MCF 10A (cell line): ENCODE measurements around the gene TMEM129. TPM values are rescaled to one million over a fixed set of nuclear protein-coding genes. Genes with fewer than 3 reads are reported as not detected.

ENCODE experiments used
- BruUV-seq: library from RNA; stranded (reverse); fragments of 400-500 nt; replicated peaks from 2 replicates; lab custom pipeline; 2021; lab: Mats Ljungman, UMichigan
- CTCF ChIA-PET: fragments of 300-600 bp; sonication (Branson Sonifier 250); formaldehyde crosslinking; extraction: SDS; loops from one replicate; lab custom pipeline; 2021; ENCODE audit warnings: antibody characterized with exemption, inconsistent platforms; lab: Yijun Ruan, JAX
- POLR2A ChIA-PET: fragments of 300-600, 350-650 bp; sonication (Branson Sonifier 250); formaldehyde crosslinking; extraction: SDS; loops from one replicate; lab custom pipeline; 2020; ENCODE audit warnings: antibody characterized with exemption, inconsistent platforms; lab: Yijun Ruan, JAX
- DNase-seq: peaks from one replicate; pipeline ENCODE4 v3.0.0-alpha.2; 2018; ENCODE audit not compliant: unreplicated experiment
- H3K27ac Mint-ChIP-seq: one replicate; pipeline ENCODE4 v1.8.0; 2022; ENCODE audit warnings: mild to moderate bottlenecking, low read depth, mixed read lengths; ENCODE audit not compliant: unreplicated experiment
- H3K27me3 Mint-ChIP-seq: one replicate; pipeline ENCODE4 v1.8.0; 2022; ENCODE audit warnings: mixed read lengths; ENCODE audit not compliant: insufficient read depth, unreplicated experiment
- H3K36me3 Mint-ChIP-seq: one replicate; pipeline ENCODE4 v1.8.0; 2022; ENCODE audit warnings: mild to moderate bottlenecking, moderate library complexity, mixed read lengths; ENCODE audit not compliant: insufficient read depth, unreplicated experiment
- H3K4me1 Mint-ChIP-seq: one replicate; pipeline ENCODE4 v1.8.0; 2022; ENCODE audit warnings: mixed read lengths; ENCODE audit not compliant: insufficient read depth, unreplicated experiment
- H3K4me3 Mint-ChIP-seq: one replicate; pipeline ENCODE4 v1.8.0; 2022; ENCODE audit warnings: mild to moderate bottlenecking, moderate library complexity, mixed read lengths; ENCODE audit not compliant: unreplicated experiment
- H3K9me3 Mint-ChIP-seq: one replicate; pipeline ENCODE4 v1.8.0; 2022; ENCODE audit warnings: mixed read lengths; ENCODE audit not compliant: unreplicated experiment
- intact Hi-C: fragments of 100-400 bp; cut with micrococcal nuclease; formaldehyde crosslinking; loops from 2 replicates; pipeline ENCODE4 v1.14.1; 2022
- total RNA-seq: library from RNA; stranded (reverse); gene quantifications from 2 replicates; pipeline ENCODE4 v1.2.3, GENCODE V29; 2022
- TF ChIP-seq, protein P1 (sequence below): fragments of 200-600 bp; IDR thresholded peaks from one replicate; pipeline ENCODE4 v1.8.0; 2022; ENCODE audit warnings: antibody characterized with exemption, mild to moderate bottlenecking; ENCODE audit not compliant: unreplicated experiment

TMEM129 gene
- total RNA-seq, 1 experiment from 2014 or later = 38.3 TPM

GRCh38 chr4:1685235-1686150, 35.6 kb downstream of the TMEM129 start:
- CTCF ChIA-PET = interaction anchor here (0.9 kb wide), 1 partner anchor 45 kb away, joined by 4 read pairs; no protein-coding TSS in a partner anchor
- H3K36me3 Mint-ChIP-seq = peaks cover 13% of the 10 kb centered on the region
- H3K4me3 Mint-ChIP-seq = peak overlapping the region; percentile 80
- H3K4me1 Mint-ChIP-seq = peaks cover 10% of the 10 kb centered on the region
- H3K27me3 Mint-ChIP-seq = no peaks in the 10 kb centered on the region
- DNase-seq = no peak
- no peaks in the 10 kb centered on the region for H3K9me3 Mint-ChIP-seq
- no TSS peak for BruUV-seq
- POLR2A ChIA-PET = interaction anchor here (0.7 to 1.0 kb wide), 3 partner anchors 14 to 355 kb away, joined by 3 read pairs; partner anchors contain the start of gene SLBP
- intact Hi-C loops = no loop called here
- no peak overlapping the region for H3K27ac Mint-ChIP-seq
- TF ChIP-seq, protein P1, sequence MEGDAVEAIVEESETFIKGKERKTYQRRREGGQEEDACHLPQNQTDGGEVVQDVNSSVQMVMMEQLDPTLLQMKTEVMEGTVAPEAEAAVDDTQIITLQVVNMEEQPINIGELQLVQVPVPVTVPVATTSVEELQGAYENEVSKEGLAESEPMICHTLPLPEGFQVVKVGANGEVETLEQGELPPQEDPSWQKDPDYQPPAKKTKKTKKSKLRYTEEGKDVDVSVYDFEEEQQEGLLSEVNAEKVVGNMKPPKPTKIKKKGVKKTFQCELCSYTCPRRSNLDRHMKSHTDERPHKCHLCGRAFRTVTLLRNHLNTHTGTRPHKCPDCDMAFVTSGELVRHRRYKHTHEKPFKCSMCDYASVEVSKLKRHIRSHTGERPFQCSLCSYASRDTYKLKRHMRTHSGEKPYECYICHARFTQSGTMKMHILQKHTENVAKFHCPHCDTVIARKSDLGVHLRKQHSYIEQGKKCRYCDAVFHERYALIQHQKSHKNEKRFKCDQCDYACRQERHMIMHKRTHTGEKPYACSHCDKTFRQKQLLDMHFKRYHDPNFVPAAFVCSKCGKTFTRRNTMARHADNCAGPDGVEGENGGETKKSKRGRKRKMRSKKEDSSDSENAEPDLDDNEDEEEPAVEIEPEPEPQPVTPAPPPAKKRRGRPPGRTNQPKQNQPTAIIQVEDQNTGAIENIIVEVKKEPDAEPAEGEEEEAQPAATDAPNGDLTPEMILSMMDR = no peak

DNA sequence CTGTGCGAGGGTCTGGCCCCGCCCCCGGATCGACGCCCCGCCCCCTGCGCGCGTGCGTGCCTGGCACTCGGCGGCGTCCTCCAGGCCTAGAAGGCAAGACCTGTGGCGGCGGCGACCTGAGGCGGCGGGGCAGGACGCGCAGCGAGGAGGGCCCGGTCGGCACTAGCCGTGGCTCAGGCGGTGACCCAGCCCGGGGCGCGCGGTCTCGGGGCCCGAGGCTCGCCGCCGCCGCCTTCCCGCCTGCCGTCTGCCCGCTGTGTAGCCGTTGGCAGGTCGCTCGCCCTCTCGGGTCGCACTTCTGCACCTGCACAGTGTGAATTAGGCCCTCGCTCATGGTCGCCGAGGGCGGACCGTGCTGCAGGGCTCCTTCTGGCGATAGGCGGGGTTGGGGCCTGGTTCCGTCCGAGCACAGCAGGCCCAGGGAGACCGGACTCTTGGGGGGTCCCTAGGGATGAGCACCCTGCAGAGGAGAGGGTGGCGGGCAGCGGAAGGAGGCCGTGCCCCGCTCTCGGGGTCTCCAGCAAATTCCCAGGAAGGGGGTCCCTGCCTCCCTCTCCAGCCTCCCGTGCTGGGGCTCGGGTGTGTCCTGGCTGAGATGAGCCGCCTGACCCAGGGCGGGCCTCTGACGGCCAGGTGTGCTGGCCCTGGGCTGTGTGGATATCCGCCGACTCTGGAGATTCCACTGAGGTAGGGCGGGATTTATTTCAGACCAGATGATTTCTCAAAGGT, 36.5 kb downstream of the TMEM129 start:
- TF ChIP-seq, protein P1 = no peak
- no peak for DNase-seq
- Mint-ChIP-seq H3K4me1 (peaks cover 10% of the 10 kb centered on the region), H3K27ac (no peak overlapping the region), H3K4me3 (peak overlapping the region; percentile 80), H3K27me3 (no peaks in the 10 kb centered on the region), H3K9me3 (no peaks in the 10 kb centered on the region), H3K36me3 (peaks cover 5% of the 10 kb centered on the region)
- intact Hi-C loops = no loop called here
- CTCF ChIA-PET = interaction anchor here (0.7 to 0.9 kb wide), 2 partner anchors 46 to 68 kb away, joined by 3 to 4 read pairs; no protein-coding TSS in a partner anchor
- BruUV-seq = no TSS peak
- POLR2A ChIA-PET = interaction anchor here (1.0 to 1.9 kb wide), 4 partner anchors 9 to 46 kb away, joined by 3 to 5 read pairs (median 4); partner anchors contain the start of gene SLBP

- intact Hi-C loops = no loop called here
- no peaks in the 10 kb centered on the region for H3K27me3 Mint-ChIP-seq
- no TSS peak for BruUV-seq
- ChIA-PET CTCF (interaction anchor here (0.7 to 1.9 kb wide), 5 partner anchors 9 to 116 kb away, joined by 3 to 12 read pairs (median 3); no protein-coding TSS in a partner anchor), POLR2A (interaction anchor here (0.6 to 2.0 kb wide), 7 partner anchors 9 to 142 kb away, joined by 3 to 8 read pairs (median 5); partner anchors contain the start of gene SLBP)
- TF ChIP-seq, protein P1 = no peak
- DNase-seq = peak; percentile 88
- H3K9me3 Mint-ChIP-seq = no peaks in the 10 kb centered on the region
- H3K36me3 Mint-ChIP-seq = no peaks in the 10 kb centered on the region
- peak within 1 kb of the TSS; percentile 77 for H3K27ac Mint-ChIP-seq
- peak within 1 kb of the TSS; percentile 80 for H3K4me3 Mint-ChIP-seq
- peaks cover 10% of the 10 kb centered on the region for H3K4me1 Mint-ChIP-seq
These were observed 37.2 kb downstream of the TMEM129 start, which contains the start of gene FAM53A for GRCh38 chr4:1683736-1684505. FAM53A (minus strand) TSS chr4:1684313; CDS start chr4:1668741, 15,572 bp downstream.
